Measurements from ENCODE around the gene RAP1A. TPM values are rescaled to one million over a fixed set of nuclear protein-coding genes. Genes with fewer than 3 reads are reported as not detected.
"Not testable (repeated sequence)": the region's sequence is repeated elsewhere in the genome, so short reads cannot be mapped to it uniquely, and the experiment has no call there.

The RAP1A gene
- total RNA-seq, 2 experiments from 2014 or later: 219 to 221 TPM

- not testable (repeated sequence) for DNase-seq, H3K9me3 Mint-ChIP-seq, H3K27ac Mint-ChIP-seq, H3K4me3 Mint-ChIP-seq, H3K27me3 Mint-ChIP-seq
- Mint-ChIP-seq H3K36me3 (ENCODE audit: low read depth) (peaks cover 52% of the 10 kb centered on the region), H3K4me1 (peaks cover 78% of the 10 kb centered on the region)
- POLR2A ChIA-PET: interaction anchor here (1.1 to 2.2 kb wide), 2 partner anchors 12 to 124 kb away, joined by 3 to 10 read pairs; partner anchors contain the start of gene RAP1A
- CTCF ChIA-PET: interaction anchor here (0.7 to 0.9 kb wide), 2 partner anchors 15 to 114 kb away, joined by 3 read pairs; no protein-coding TSS in a partner anchor
Measured at GRCh38 chr1:111632771-111633170, 13.2 kb downstream of the RAP1A start.

GRCh38 chr1:111633736-111634247 is 14.2 kb downstream of the RAP1A start:
- CTCF ChIA-PET: no interaction called here
- Mint-ChIP-seq H3K4me3 (no peak overlapping the region), H3K27me3 (no peaks in the 10 kb centered on the region), H3K9me3 (no peaks in the 10 kb centered on the region), H3K4me1 (peaks cover 76% of the 10 kb centered on the region), H3K36me3 (ENCODE audit: low read depth) (peaks cover 46% of the 10 kb centered on the region), H3K27ac (no peak overlapping the region)
- POLR2A ChIA-PET: interaction anchor here (1.0 to 2.2 kb wide), 6 partner anchors 9 to 125 kb away, joined by 3 to 10 read pairs (median 4); partner anchors contain the start of gene RAP1A
- DNase-seq: no peak

- no peak for DNase-seq
- Mint-ChIP-seq H3K4me3 (no peak overlapping the region), H3K4me1 (peaks cover 68% of the 10 kb centered on the region), H3K27me3 (no peaks in the 10 kb centered on the region), H3K9me3 (no peaks in the 10 kb centered on the region), H3K36me3 (ENCODE audit: low read depth) (peaks cover 41% of the 10 kb centered on the region), H3K27ac (peak overlapping the region; percentile 12)
- ChIA-PET POLR2A (interaction anchor here (2.1 kb wide), 1 partner anchor 32 kb away, joined by 6 read pairs; no protein-coding TSS in a partner anchor), CTCF (interaction anchor here (1.0 kb wide), 1 partner anchor 79 kb away, joined by 3 read pairs; no protein-coding TSS in a partner anchor)
Measured at GRCh38 chr1:111635324-111636009, 15.9 kb downstream of the RAP1A start.

GRCh38 chr1:111638320-111638719 is 18.7 kb downstream of the RAP1A start:
- H3K27ac Mint-ChIP-seq: no peak overlapping the region
- CTCF ChIA-PET: interaction anchor here (3.3 kb wide), 1 partner anchor 130 kb away, joined by 15 read pairs; no protein-coding TSS in a partner anchor
- no peak overlapping the region for H3K4me3 Mint-ChIP-seq
- H3K9me3 Mint-ChIP-seq: no peaks in the 10 kb centered on the region
- no peaks in the 10 kb centered on the region for H3K27me3 Mint-ChIP-seq
- H3K36me3 Mint-ChIP-seq (ENCODE audit: low read depth): peaks cover 35% of the 10 kb centered on the region
- POLR2A ChIA-PET: interaction anchor here (1.0 kb wide), 1 partner anchor 12 kb away, joined by 4 read pairs; no protein-coding TSS in a partner anchor
- DNase-seq: no peak
- H3K4me1 Mint-ChIP-seq: peaks cover 51% of the 10 kb centered on the region

- no peaks in the 10 kb centered on the region for H3K9me3 Mint-ChIP-seq
- H3K27me3 Mint-ChIP-seq: no peaks in the 10 kb centered on the region
- H3K27ac Mint-ChIP-seq: no peak overlapping the region
- H3K36me3 Mint-ChIP-seq (ENCODE audit: low read depth): peaks cover 47% of the 10 kb centered on the region
- no peak for DNase-seq
- peaks cover 57% of the 10 kb centered on the region for H3K4me1 Mint-ChIP-seq
- POLR2A ChIA-PET: interaction anchor here (1.1 kb wide), 2 partner anchors 11 to 131 kb away, joined by 3 read pairs; no protein-coding TSS in a partner anchor
- CTCF ChIA-PET: interaction anchor here (0.6 to 3.3 kb wide), 2 partner anchors 23 to 132 kb away, joined by 3 to 15 read pairs; no protein-coding TSS in a partner anchor
- no peak overlapping the region for H3K4me3 Mint-ChIP-seq
Measured at GRCh38 chr1:111639602-111640198, 20.1 kb downstream of the RAP1A start.

GRCh38 chr1:111643097-111643496 is 23.5 kb downstream of the RAP1A start:
- ChIA-PET POLR2A (interaction anchor here (1.6 kb wide), 1 partner anchor 9 kb away, joined by 4 read pairs; no protein-coding TSS in a partner anchor), CTCF (interaction anchor here (2.0 kb wide), 1 partner anchor 135 kb away, joined by 6 read pairs; no protein-coding TSS in a partner anchor)
- no peaks in the 10 kb centered on the region for H3K9me3 Mint-ChIP-seq
- peaks cover 61% of the 10 kb centered on the region for H3K4me1 Mint-ChIP-seq
- no peak overlapping the region for H3K4me3 Mint-ChIP-seq
- H3K36me3 Mint-ChIP-seq (ENCODE audit: low read depth): peaks cover 45% of the 10 kb centered on the region
- no peak for DNase-seq
- no peak overlapping the region for H3K27ac Mint-ChIP-seq
- H3K27me3 Mint-ChIP-seq: no peaks in the 10 kb centered on the region

GRCh38 chr1:111643696-111644095 is 24.1 kb downstream of the RAP1A start:
- CTCF ChIA-PET: interaction anchor here (2.0 kb wide), 1 partner anchor 136 kb away, joined by 6 read pairs; no protein-coding TSS in a partner anchor
- POLR2A ChIA-PET: interaction anchor here (1.1 to 1.9 kb wide), 3 partner anchors 8 to 51 kb away, joined by 3 to 13 read pairs (median 4); partner anchors contain the start of gene RAP1A
- H3K9me3 Mint-ChIP-seq: no peaks in the 10 kb centered on the region
- no peaks in the 10 kb centered on the region for H3K27me3 Mint-ChIP-seq
- no peak overlapping the region for H3K27ac Mint-ChIP-seq
- DNase-seq: no peak
- no peak overlapping the region for H3K4me3 Mint-ChIP-seq
- H3K36me3 Mint-ChIP-seq (ENCODE audit: low read depth): peaks cover 49% of the 10 kb centered on the region
- H3K4me1 Mint-ChIP-seq: peaks cover 61% of the 10 kb centered on the region

GRCh38 chr1:111644506-111644905 is 24.9 kb downstream of the RAP1A start:
- peaks cover 53% of the 10 kb centered on the region for H3K36me3 Mint-ChIP-seq (ENCODE audit: low read depth)
- no peak for DNase-seq
- POLR2A ChIA-PET: interaction anchor here (0.7 to 1.9 kb wide), 7 partner anchors 7 to 137 kb away, joined by 3 to 13 read pairs (median 4); partner anchors contain the start of gene RAP1A
- no peak overlapping the region for H3K27ac Mint-ChIP-seq
- peaks cover 64% of the 10 kb centered on the region for H3K4me1 Mint-ChIP-seq
- H3K4me3 Mint-ChIP-seq: no peak overlapping the region
- no peaks in the 10 kb centered on the region for H3K27me3 Mint-ChIP-seq
- no peaks in the 10 kb centered on the region for H3K9me3 Mint-ChIP-seq
- CTCF ChIA-PET: interaction anchor here (1.6 kb wide), 1 partner anchor 136 kb away, joined by 8 read pairs; no protein-coding TSS in a partner anchor

- no peak overlapping the region for H3K4me3 Mint-ChIP-seq
- peaks cover 70% of the 10 kb centered on the region for H3K4me1 Mint-ChIP-seq
- no peak for DNase-seq
- peaks cover 56% of the 10 kb centered on the region for H3K36me3 Mint-ChIP-seq (ENCODE audit: low read depth)
- no peaks in the 10 kb centered on the region for H3K27me3 Mint-ChIP-seq
- H3K9me3 Mint-ChIP-seq: no peaks in the 10 kb centered on the region
- peak overlapping the region; percentile 75 for H3K27ac Mint-ChIP-seq
- CTCF ChIA-PET: interaction anchor here (0.7 to 3.6 kb wide), 3 partner anchors 15 to 140 kb away, joined by 3 to 22 read pairs (median 3); no protein-coding TSS in a partner anchor
- POLR2A ChIA-PET: interaction anchor here (0.6 to 2.4 kb wide), 5 partner anchors 19 to 47 kb away, joined by 3 to 10 read pairs (median 5); no protein-coding TSS in a partner anchor
Measured at GRCh38 chr1:111647736-111648135, 28.1 kb downstream of the RAP1A start.

- Mint-ChIP-seq H3K4me1 (peaks cover 71% of the 10 kb centered on the region), H3K4me3 (no peak overlapping the region), H3K36me3 (ENCODE audit: low read depth) (peaks cover 54% of the 10 kb centered on the region), H3K27ac (no peak overlapping the region), H3K27me3 (no peaks in the 10 kb centered on the region), H3K9me3 (no peaks in the 10 kb centered on the region)
- DNase-seq: no peak
- POLR2A ChIA-PET: interaction anchor here (0.9 to 2.4 kb wide), 8 partner anchors 8 to 140 kb away, joined by 3 to 10 read pairs (median 5); no protein-coding TSS in a partner anchor
- CTCF ChIA-PET: interaction anchor here (0.8 to 3.6 kb wide), 3 partner anchors 66 to 141 kb away, joined by 3 to 22 read pairs (median 4); no protein-coding TSS in a partner anchor
Measured at GRCh38 chr1:111648806-111649205, 29.2 kb downstream of the RAP1A start.

GRCh38 chr1:111649227-111649626 is 29.6 kb downstream of the RAP1A start:
- Mint-ChIP-seq H3K27ac (no peak overlapping the region), H3K27me3 (no peaks in the 10 kb centered on the region), H3K36me3 (ENCODE audit: low read depth) (peaks cover 51% of the 10 kb centered on the region), H3K4me3 (no peak overlapping the region), H3K4me1 (peaks cover 72% of the 10 kb centered on the region), H3K9me3 (no peaks in the 10 kb centered on the region)
- POLR2A ChIA-PET: interaction anchor here (0.7 to 2.4 kb wide), 8 partner anchors 9 to 141 kb away, joined by 3 to 10 read pairs (median 5); no protein-coding TSS in a partner anchor
- CTCF ChIA-PET: interaction anchor here (0.6 to 3.6 kb wide), 4 partner anchors 43 to 247 kb away, joined by 3 to 22 read pairs (median 3); no protein-coding TSS in a partner anchor
- DNase-seq: no peak

GRCh38 chr1:111649648-111650047 is 30.1 kb downstream of the RAP1A start:
- H3K9me3 Mint-ChIP-seq: no peaks in the 10 kb centered on the region
- ChIA-PET CTCF (interaction anchor here (0.6 to 3.6 kb wide), 4 partner anchors 42 to 248 kb away, joined by 3 to 22 read pairs (median 3); no protein-coding TSS in a partner anchor), POLR2A (interaction anchor here (0.7 to 2.4 kb wide), 6 partner anchors 9 to 49 kb away, joined by 3 to 10 read pairs (median 5); no protein-coding TSS in a partner anchor)
- no peak for DNase-seq
- peaks cover 47% of the 10 kb centered on the region for H3K36me3 Mint-ChIP-seq (ENCODE audit: low read depth)
- H3K27me3 Mint-ChIP-seq: no peaks in the 10 kb centered on the region
- peaks cover 69% of the 10 kb centered on the region for H3K4me1 Mint-ChIP-seq
- H3K27ac Mint-ChIP-seq: no peak overlapping the region
- no peak overlapping the region for H3K4me3 Mint-ChIP-seq

All from activated CD4-positive, alpha-beta memory T cell treated with anti-CD3 and anti-CD28 coated beads, Interleukin-2, amount 10 ng/mL, durations not matched to agents 7 days and 5 days (primary cell).